Body of pancreas (tissue), 4 donors: ENCODE measurements around the gene FGL2.

Experiments used
- CTCF ChIP-seq, 7 experiments: fragments of 450-650 bp in 4 of 7; fragments of 200-600 bp in 3 of 7; sonication (generic) in 3 of 7; IDR thresholded peaks; one replicate each; pipeline ENCODE4 v1.5.1; 2016 to 2019; ENCODE audit warnings: antibody characterized with exemption in 7 of 7
- POLR2A ChIP-seq, 3 donors: fragments of 450-650 bp; IDR thresholded peaks; one replicate each; pipeline ENCODE4 v1.6.1; 2016; ENCODE audit warnings: antibody characterized with exemption in 3 of 3, mild to moderate bottlenecking in 2 of 3

DNA sequence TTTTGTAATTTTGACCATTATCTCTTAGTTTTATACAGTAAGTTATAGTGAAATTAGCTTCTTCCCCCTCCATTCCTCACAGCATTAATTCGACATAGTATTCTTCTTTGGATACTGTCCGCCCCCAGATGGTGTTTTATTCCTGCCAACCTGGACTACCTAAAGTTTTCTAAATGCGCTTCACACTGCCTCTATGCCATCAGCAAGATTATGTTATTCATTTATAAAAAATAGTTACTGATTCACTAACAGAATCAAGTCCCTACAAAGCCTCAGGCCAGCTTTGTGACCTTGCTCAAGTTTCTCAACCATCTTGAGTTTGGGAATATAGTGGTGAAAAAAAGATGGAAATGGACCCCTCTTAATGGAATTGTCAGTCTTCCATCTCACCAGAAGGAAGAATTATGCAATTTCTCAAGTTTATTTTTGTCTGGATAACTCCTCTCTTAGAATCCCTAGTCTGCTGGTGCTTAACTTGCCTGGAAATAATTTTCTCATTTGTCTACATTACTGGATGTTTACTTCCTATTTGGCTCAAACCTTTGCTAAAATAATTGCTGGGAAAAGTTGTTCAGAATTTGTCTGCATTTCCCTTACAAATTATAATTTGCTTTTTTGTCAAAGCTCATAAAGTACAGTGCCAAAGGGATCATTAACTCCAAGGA, 16.7 kb upstream of the FGL2 start:
- TF ChIP-seq CTCF (IDR thresholded peaks at IDR 0.05) = no peak
- TF ChIP-seq POLR2A (IDR thresholded peaks at IDR 0.05) = no peak
